Mammary epithelial cell (primary cell): ENCODE results near the gene GTF2H1.

Experiments used
- CTCF ChIP-seq, 2 donors: IDR thresholded peaks in 1 of 2; conservative IDR thresholded peaks in 1 of 2; 2 replicates each; pipeline ENCODE4 v1.5.1; 2011 to 2012; ENCODE audit warnings: inconsistent platforms in 2 of 2, low read length in 2 of 2, mild to moderate bottlenecking in 2 of 2, control low read depth in 1 of 2, low read depth in 1 of 2; ENCODE audit not compliant: insufficient read depth in 1 of 2; ENCODE audit errors: extremely low read depth in 1 of 2
- EZH2 ChIP-seq: IDR thresholded peaks from 2 replicates; pipeline ENCODE4 v1.6.1; 2012; ENCODE audit warnings: low read length, inconsistent platforms, borderline replicate concordance

- no peak for TF ChIP-seq CTCF (conservative IDR thresholded peaks at IDR 0.05 in 1 of 2, IDR thresholded peaks at IDR 0.05 in 1 of 2; ENCODE audit: extremely low read depth in 1 of 2, insufficient read depth in 1 of 2, low read depth in 1 of 2, low read length in 2 of 2)
- TF ChIP-seq EZH2 = no peak
Observed at GRCh38 chr11:18321578-18321968, 794 bp upstream of the GTF2H1 start.
